NOMO-1 treated with DMSO at 0.1 percent for 48 hours (cell line): ENCODE data around the gene SLC24A3.

ENCODE experiments used
- DNase-seq: peaks from one replicate; lab custom pipeline; 2025; ENCODE audit not compliant: unreplicated experiment; lab: John Stamatoyannopoulos, UW

SLC24A3 gene

GRCh38 chr20:19301142-19301541, 88.7 kb downstream of the SLC24A3 start:
- no peak for DNase-seq

- no peak for DNase-seq
Observed at GRCh38 chr20:19301843-19302242, 89.4 kb downstream of the SLC24A3 start.

- no peak for DNase-seq
Observed at GRCh38 chr20:19302714-19303113, 90.3 kb downstream of the SLC24A3 start.

- peak; percentile 70 for DNase-seq
Observed at GRCh38 chr20:19304389-19304788, 91.9 kb downstream of the SLC24A3 start.

- no peak for DNase-seq
Observed at GRCh38 chr20:19304886-19305415, 92.5 kb downstream of the SLC24A3 start.

GRCh38 chr20:19308146-19308545, 95.7 kb downstream of the SLC24A3 start:
- peak; percentile 77 for DNase-seq

- no peak for DNase-seq
Observed at GRCh38 chr20:19310541-19310940, 98.1 kb downstream of the SLC24A3 start.

GRCh38 chr20:19313342-19314069, 101.1 kb downstream of the SLC24A3 start:
- no peak for DNase-seq

GRCh38 chr20:19314621-19315020, 102.2 kb downstream of the SLC24A3 start:
- no peak for DNase-seq

- peak; percentile 11 for DNase-seq
Observed at GRCh38 chr20:19317237-19318069, 105.0 kb downstream of the SLC24A3 start.

- no peak for DNase-seq
Observed at GRCh38 chr20:19318610-19319009, 106.2 kb downstream of the SLC24A3 start.

GRCh38 chr20:19320005-19320404, 107.6 kb downstream of the SLC24A3 start:
- peak; percentile 25 for DNase-seq

- DNase-seq = no peak
Observed at GRCh38 chr20:19321176-19321575, 108.7 kb downstream of the SLC24A3 start.

- no peak for DNase-seq
Observed at GRCh38 chr20:19322061-19322985, 109.9 kb downstream of the SLC24A3 start.

GRCh38 chr20:19327401-19327800, 115.0 kb downstream of the SLC24A3 start:
- no peak for DNase-seq

GRCh38 chr20:19328676-19329075, 116.2 kb downstream of the SLC24A3 start:
- no peak for DNase-seq

GRCh38 chr20:19330038-19330437, 117.6 kb downstream of the SLC24A3 start:
- DNase-seq = no peak

GRCh38 chr20:19330731-19331130, 118.3 kb downstream of the SLC24A3 start:
- DNase-seq = peak; percentile 1

GRCh38 chr20:19333563-19333962, 121.1 kb downstream of the SLC24A3 start:
- DNase-seq = no peak

GRCh38 chr20:19335341-19335740, 122.9 kb downstream of the SLC24A3 start:
- no peak for DNase-seq

GRCh38 chr20:19335916-19336315, 123.5 kb downstream of the SLC24A3 start:
- no peak for DNase-seq
